Naive thymus-derived CD8-positive, alpha-beta T cell (primary cell): ENCODE data around the gene TNFAIP8L2. TPM values are rescaled to one million over a fixed set of nuclear protein-coding genes. Genes with fewer than 3 reads are reported as not detected.
A peak's percentile ranks its signal among the peaks of the same experiment; 100 is the strongest.
"Not testable (repeated sequence)": the region's sequence is repeated elsewhere in the genome, so short reads cannot be mapped to it uniquely, and the experiment has no call there.

Source experiments
- ATAC-seq, 2 donors: fragments of 150-1000 bp; cut with Tn5 transposase in 1 of 2; sonication (Bioruptor Pico), chemical (Tn5 transposase) in 1 of 2; 1 replicate in 1 of 2; 2 replicates in 1 of 2; pipeline ENCODE4 v1.10.0; 2021; ENCODE audit warnings: mild to moderate bottlenecking in 2 of 2, moderate library complexity in 2 of 2
- POLR2A ChIA-PET: fragments of 350-600 bp; sonication (Branson Sonifier 250); formaldehyde crosslinking; loops from one replicate; lab custom pipeline; 2021; ENCODE audit warnings: antibody characterized with exemption; lab: Charles Lee
- DNase-seq, 10 donors: peaks; one replicate each; pipeline versions ENCODE4 v3.0.0 to v3.0.0-alpha.2; 2020 to 2022
- H3K27ac Mint-ChIP-seq, 10 donors: one replicate each; pipeline ENCODE4 v1.8.0; 2020 to 2022; ENCODE audit warnings: mild to moderate bottlenecking in 10 of 10, mixed read lengths in 10 of 10, moderate library complexity in 4 of 10, inconsistent platforms in 1 of 10
- H3K27me3 Mint-ChIP-seq, 5 donors: one replicate each; pipeline ENCODE4 v1.8.0; 2021 to 2022; ENCODE audit warnings: mixed read lengths in 5 of 5
- H3K36me3 Mint-ChIP-seq, 3 donors: one replicate each; pipeline ENCODE4 v1.8.0; 2020 to 2022; ENCODE audit warnings: mixed read lengths in 3 of 3, mild to moderate bottlenecking in 2 of 3, inconsistent platforms in 1 of 3
- H3K4me1 Mint-ChIP-seq, 4 donors: one replicate each; pipeline ENCODE4 v1.8.0; 2021 to 2022; ENCODE audit warnings: mixed read lengths in 4 of 4
- H3K4me3 Mint-ChIP-seq, 10 donors: one replicate each; pipeline ENCODE4 v1.8.0; 2020 to 2022; ENCODE audit warnings: mild to moderate bottlenecking in 10 of 10, mixed read lengths in 10 of 10, moderate library complexity in 6 of 10, inconsistent platforms in 1 of 10
- H3K9me3 Mint-ChIP-seq, 9 donors: one replicate each; pipeline ENCODE4 v1.8.0; 2020 to 2022; ENCODE audit warnings: mixed read lengths in 9 of 9, mild to moderate bottlenecking in 3 of 9, inconsistent platforms in 1 of 9, moderate library complexity in 1 of 9
- polyA plus RNA-seq, 3 donors: library from polyadenylated mRNA; unstranded; fragments of 300-500 nt; fragmentation: Illumina TruSeq; gene quantifications; one replicate each; pipeline ENCODE4 v1.2.3, GENCODE V29; 2021
- total RNA-seq, 8 experiments: library from RNA in 2 of 8; stranded (reverse) in 2 of 8; gene quantifications; one replicate each; pipeline ENCODE4 v1.2.3 and lab custom pipeline; 2021 to 2026

Gene TNFAIP8L2
- total and polyA plus RNA-seq, 5 experiments from 2014 or later, result 9.9 to 37.4 (median 31.5) TPM

DNA sequence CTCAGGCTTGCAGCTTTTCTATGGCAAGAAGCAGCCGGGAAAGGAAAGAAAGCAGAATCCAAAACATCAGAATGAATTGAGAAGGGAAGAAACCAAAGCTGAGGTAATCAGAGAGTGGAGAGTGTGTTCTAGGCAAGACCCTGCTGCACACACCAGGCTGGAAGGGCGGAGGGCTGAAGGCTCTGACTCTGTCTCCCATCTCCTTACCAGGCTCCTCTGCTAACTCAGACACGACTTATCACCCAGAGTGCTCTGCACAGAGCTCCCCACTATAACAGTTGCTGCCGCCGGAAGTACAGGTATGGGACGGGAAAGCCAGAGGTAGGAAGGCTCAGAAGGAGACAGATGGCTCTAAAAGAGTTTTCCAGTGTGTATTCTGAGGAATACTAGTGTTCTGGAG lies 10.7 kb downstream of the TNFAIP8L2 start:
- POLR2A ChIA-PET, result interaction anchor here (0.6 to 3.4 kb wide), 9 partner anchors 8 to 531 kb away, joined by 3 to 36 read pairs (median 5); partner anchors contain the start of genes C1orf56, TMOD4, TNFAIP8L2 and VPS72
- DNase-seq, result no peak
- ATAC-seq, result no peak
- peaks cover 0 to 3% (median 0%) of the 10 kb centered on the region in 5 donors for H3K27me3 Mint-ChIP-seq
- peaks cover 0 to 60% (median 13%) of the 10 kb centered on the region in 3 donors for H3K36me3 Mint-ChIP-seq
- peak overlapping the region; percentile 90 to 98 (median 96) for H3K4me3 Mint-ChIP-seq
- peaks cover 20 to 53% (median 51%) of the 10 kb centered on the region in 4 donors for H3K4me1 Mint-ChIP-seq
- H3K9me3 Mint-ChIP-seq, result peaks cover 0 to 3% (median 0%) of the 10 kb centered on the region in 9 donors
- peak overlapping the region in 9 of 10 donors; percentile 61 to 97 (median 90) for H3K27ac Mint-ChIP-seq

DNA sequence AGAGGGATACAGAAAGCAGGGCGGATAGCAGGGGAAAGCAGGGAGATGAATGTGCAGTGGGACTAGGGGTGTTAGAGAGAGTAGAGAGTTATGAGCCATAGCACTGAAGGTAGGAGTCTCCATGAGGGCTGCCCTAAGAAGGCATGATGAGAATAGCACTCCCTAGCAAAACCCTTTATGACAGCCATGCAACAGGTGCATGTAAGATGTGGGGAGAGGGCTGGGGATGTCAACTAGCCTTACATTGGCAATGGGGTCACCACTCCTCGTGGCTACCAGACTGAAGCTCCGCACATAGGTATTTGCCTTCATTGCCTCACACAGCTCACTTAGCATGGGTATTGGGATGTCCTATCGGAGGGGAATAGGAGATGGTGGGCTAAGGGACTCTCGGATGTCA lies 14.7 kb downstream of the TNFAIP8L2 start:
- Mint-ChIP-seq H3K9me3 (no peaks in the 10 kb centered on the region), H3K27me3 (no peaks in the 10 kb centered on the region), H3K4me1 (peaks cover 14 to 23% (median 21%) of the 10 kb centered on the region in 4 donors), H3K36me3 (peaks cover 0 to 73% (median 9%) of the 10 kb centered on the region in 3 donors), H3K4me3 (no peak overlapping the region), H3K27ac (peak overlapping the region in 5 of 10 donors; percentile 15 to 76 (median 72))
- ATAC-seq (no peak), DNase-seq (no peak)
- POLR2A ChIA-PET, result interaction anchor here (0.7 to 1.7 kb wide), 3 partner anchors 13 to 121 kb away, joined by 3 to 12 read pairs (median 3); no protein-coding TSS in a partner anchor

DNA sequence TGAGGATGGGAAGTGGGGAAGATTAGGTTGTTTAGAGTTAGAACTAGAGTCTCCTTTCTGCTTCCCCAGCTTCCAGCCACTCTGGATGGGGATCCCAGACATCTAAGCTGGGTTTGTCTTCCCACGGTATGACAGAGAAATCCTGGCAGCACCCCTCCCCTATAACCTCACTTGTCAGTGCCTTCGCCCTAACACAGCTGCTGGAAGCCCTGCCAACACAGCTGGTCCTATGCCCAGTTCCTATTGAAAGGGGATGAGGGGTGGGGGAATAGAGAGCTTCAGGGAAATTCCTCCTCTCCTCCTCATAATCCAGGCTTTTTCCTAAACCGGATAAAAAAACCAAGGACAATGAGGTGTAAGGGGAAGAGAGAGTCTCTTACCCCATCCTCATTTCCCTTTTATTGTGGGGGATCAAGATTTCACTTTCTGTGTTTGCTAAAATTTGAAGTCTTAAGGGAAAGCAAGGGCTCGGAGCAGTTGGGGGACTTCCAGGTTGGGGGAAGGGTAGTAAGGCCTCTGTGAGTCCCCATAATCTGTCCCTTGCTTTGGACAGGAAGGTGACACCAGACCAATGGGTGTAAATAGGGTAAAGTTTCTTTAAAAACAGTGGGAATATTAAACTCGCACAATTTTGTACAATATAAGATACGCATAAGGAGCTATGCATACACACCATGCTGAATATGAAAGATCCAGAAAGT lies 18.7 kb downstream of the TNFAIP8L2 start:
- Mint-ChIP-seq H3K27ac (peak overlapping the region in 5 of 10 donors; percentile 25 to 80 (median 57)), H3K27me3 (no peaks in the 10 kb centered on the region), H3K4me1 (peaks cover 0 to 13% (median 7%) of the 10 kb centered on the region in 4 donors), H3K9me3 (no peaks in the 10 kb centered on the region), H3K4me3 (no peak overlapping the region), H3K36me3 (peaks cover 0 to 79% (median 10%) of the 10 kb centered on the region in 3 donors)
- POLR2A ChIA-PET, result interaction anchor here (1.7 to 3.1 kb wide), 2 partner anchors 9 to 17 kb away, joined by 10 to 15 read pairs; partner anchors contain the start of genes LYSMD1 and SCNM1
- ATAC-seq, result no peak
- no peak for DNase-seq

DNA sequence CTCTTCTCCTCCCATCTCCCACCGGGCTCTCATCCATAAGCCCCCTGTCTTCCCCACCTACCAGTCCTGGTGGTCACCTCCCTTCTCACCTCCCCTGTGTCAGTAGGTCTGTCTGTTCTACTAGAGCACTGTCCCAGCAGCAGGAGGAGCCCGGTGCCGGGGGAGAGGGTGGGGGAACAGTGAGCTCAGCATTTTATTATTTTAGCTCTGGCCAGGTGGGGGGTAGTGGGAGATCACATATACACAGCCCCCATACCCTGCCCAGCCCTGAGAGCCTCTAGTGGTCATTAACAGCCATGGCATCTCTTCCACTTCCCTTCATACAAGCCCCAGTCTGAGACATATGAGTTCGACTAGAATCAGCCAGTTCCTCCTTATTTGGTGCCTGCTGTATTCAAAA lies 19.4 kb downstream of the TNFAIP8L2 start, which contains the start of gene TMOD4:
TMOD4 (minus strand) TSS at position 119 of the 400 bp plus-strand sequence. CDS start 1,106 bp downstream, outside the sequence.
- POLR2A ChIA-PET, result interaction anchor here (1.7 to 3.1 kb wide), 2 partner anchors 9 to 18 kb away, joined by 10 to 15 read pairs; partner anchors contain the start of genes LYSMD1 and SCNM1
- H3K4me3 Mint-ChIP-seq, result no peak within 1 kb of the TSS
- H3K27me3 Mint-ChIP-seq, result no peaks in the 10 kb centered on the region
- peak; percentile 73 to 78 for ATAC-seq
- DNase-seq, result no peak
- H3K36me3 Mint-ChIP-seq, result peaks cover 4 to 83% (median 13%) of the 10 kb centered on the region in 3 donors
- H3K9me3 Mint-ChIP-seq, result no peaks in the 10 kb centered on the region
- H3K27ac Mint-ChIP-seq, result peak within 1 kb of the TSS in 9 of 10 donors; percentile 8 to 80 (median 57)
- H3K4me1 Mint-ChIP-seq, result peaks cover 0 to 14% (median 6%) of the 10 kb centered on the region in 4 donors

- ATAC-seq (no peak), DNase-seq (no peak)
- Mint-ChIP-seq H3K4me3 (no peak overlapping the region), H3K36me3 (peaks cover 5 to 83% (median 13%) of the 10 kb centered on the region in 3 donors), H3K27ac (peak overlapping the region in 4 of 10 donors; percentile 8 to 73 (median 40)), H3K4me1 (peaks cover 0 to 16% (median 7%) of the 10 kb centered on the region in 4 donors), H3K27me3 (no peaks in the 10 kb centered on the region), H3K9me3 (no peaks in the 10 kb centered on the region)
- POLR2A ChIA-PET, result interaction anchor here (1.7 to 3.1 kb wide), 2 partner anchors 10 to 19 kb away, joined by 10 to 15 read pairs; partner anchors contain the start of genes LYSMD1 and SCNM1
Observed at GRCh38 chr1:151176514-151177045, 20.1 kb downstream of the TNFAIP8L2 start.

- ATAC-seq, result no peak
- Mint-ChIP-seq H3K4me3 (no peak overlapping the region), H3K9me3 (no peaks in the 10 kb centered on the region), H3K27ac (peak overlapping the region in 2 of 10 donors; percentile 41 to 89), H3K4me1 (peaks cover 17 to 28% (median 20%) of the 10 kb centered on the region in 4 donors), H3K36me3 (peaks cover 15 to 68% (median 16%) of the 10 kb centered on the region in 3 donors), H3K27me3 (no peaks in the 10 kb centered on the region)
- POLR2A ChIA-PET, result interaction anchor here (0.8 kb wide), 1 partner anchor 14 kb away, joined by 3 read pairs; no protein-coding TSS in a partner anchor
- DNase-seq, result no peak
Observed at GRCh38 chr1:151184211-151184610, 27.8 kb downstream of the TNFAIP8L2 start.

- H3K4me1 Mint-ChIP-seq, result peaks cover 19 to 43% (median 33%) of the 10 kb centered on the region in 4 donors
- H3K27ac Mint-ChIP-seq, result peak overlapping the region in 1 of 10 donors; percentile 29
Observed at GRCh38 chr1:151187205-151187604, 30.8 kb downstream of the TNFAIP8L2 start.

DNA sequence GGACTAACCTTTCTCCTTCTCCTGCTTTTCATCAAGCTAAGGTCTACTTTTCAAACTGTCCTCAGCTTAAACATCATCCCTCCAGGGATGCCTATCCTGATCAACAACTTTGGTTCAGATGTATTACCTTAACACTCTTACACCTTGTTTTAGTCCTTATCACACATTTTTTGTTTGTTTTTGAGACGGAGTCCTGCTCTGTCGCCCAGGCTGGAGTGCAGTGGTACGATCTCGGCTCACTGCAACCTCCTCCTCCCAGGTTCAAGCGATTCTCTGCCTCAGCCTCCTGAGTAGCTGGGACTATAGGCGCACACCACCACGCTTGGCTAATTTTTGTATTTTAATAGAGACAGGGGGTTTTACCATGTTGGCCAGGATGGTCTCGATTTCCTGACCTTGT lies 32.2 kb downstream of the TNFAIP8L2 start:
- H3K9me3 Mint-ChIP-seq, H3K27me3 Mint-ChIP-seq, ATAC-seq, DNase-seq: not testable (repeated sequence)
- Mint-ChIP-seq H3K27ac (peak overlapping the region in 7 of 10 donors; percentile 16 to 100 (median 53)), H3K36me3 (peaks cover 0 to 25% (median 3%) of the 10 kb centered on the region in 3 donors), H3K4me3 (peak overlapping the region; percentile 91 to 100 (median 99)), H3K4me1 (peaks cover 16 to 43% (median 33%) of the 10 kb centered on the region in 4 donors)
- POLR2A ChIA-PET, result interaction anchor here (0.6 to 2.4 kb wide), 4 partner anchors 9 to 164 kb away, joined by 3 to 41 read pairs (median 5); partner anchors contain the start of genes PI4KB and TNFAIP8L2

More at GRCh38 chr1:151187205-151187604, 30.8 kb downstream of the TNFAIP8L2 start:
- no peak for DNase-seq
- POLR2A ChIA-PET, result no interaction called here
- Mint-ChIP-seq H3K36me3 (peaks cover 8 to 39% (median 11%) of the 10 kb centered on the region in 3 donors), H3K27me3 (no peaks in the 10 kb centered on the region), H3K4me3 (peak overlapping the region in 2 of 10 donors; percentile 23 to 74), H3K9me3 (no peaks in the 10 kb centered on the region)
- ATAC-seq, result no peak

- no peaks in the 10 kb centered on the region for H3K27me3 Mint-ChIP-seq
- POLR2A ChIA-PET, result interaction anchor here (0.6 to 2.4 kb wide), 20 partner anchors 9 to 209 kb away, joined by 3 to 41 read pairs (median 5); partner anchors contain the start of genes LYSMD1, PI4KB, PIP5K1A and PSMB4
- H3K36me3 Mint-ChIP-seq, result peaks cover 0 to 13% (median 0%) of the 10 kb centered on the region in 3 donors
- peak within 1 kb of the TSS; percentile 96 to 100 (median 98) for H3K27ac Mint-ChIP-seq
- ATAC-seq, result peak; percentile 92 to 93
- no peaks in the 10 kb centered on the region for H3K9me3 Mint-ChIP-seq
- peaks cover 14 to 43% (median 33%) of the 10 kb centered on the region in 4 donors for H3K4me1 Mint-ChIP-seq
- peak within 1 kb of the TSS; percentile 91 to 100 (median 99) for H3K4me3 Mint-ChIP-seq
- DNase-seq, result peak; percentile 75 to 91 (median 82)
Observed at GRCh38 chr1:151189637-151190445, 33.4 kb downstream of the TNFAIP8L2 start, which contains the start of gene VPS72. Gene VPS72, minus strand, starts transcription at chr1:151190197. Its CDS starts 76 bp downstream, at chr1:151190121.

GRCh38 chr1:151192047-151192446 lies 35.6 kb downstream of the TNFAIP8L2 start:
- POLR2A ChIA-PET, result interaction anchor here (0.6 to 0.7 kb wide), 4 partner anchors 44 to 135 kb away, joined by 3 read pairs; partner anchors contain the start of gene PI4KB
- ATAC-seq, result no peak
- no peaks in the 10 kb centered on the region for H3K36me3 Mint-ChIP-seq

DNA sequence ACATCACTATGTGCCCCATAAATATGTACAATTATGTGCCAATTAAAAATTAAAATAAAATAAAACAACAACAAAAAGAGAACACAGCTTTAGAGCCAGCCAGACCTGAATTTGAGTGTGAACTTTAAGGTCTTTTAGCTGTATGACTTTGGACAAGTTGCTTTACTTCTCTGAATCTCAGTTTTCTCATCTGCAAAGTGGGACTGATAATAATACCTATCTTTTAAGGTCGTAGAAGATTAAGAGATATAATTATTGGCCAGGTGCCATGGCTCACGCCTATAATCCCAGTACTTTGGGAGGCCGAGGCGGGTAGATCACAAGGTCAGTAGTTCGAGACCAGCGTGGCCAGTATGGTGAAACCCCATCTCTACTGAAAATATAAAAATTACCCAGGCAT lies 36.9 kb downstream of the TNFAIP8L2 start:
- DNase-seq (no peak), ATAC-seq (no peak)
- Mint-ChIP-seq H3K9me3 (no peaks in the 10 kb centered on the region), H3K36me3 (peaks cover 0 to 2% (median 0%) of the 10 kb centered on the region in 3 donors), H3K4me1 (peaks cover 21 to 40% (median 32%) of the 10 kb centered on the region in 4 donors), H3K4me3 (no peak overlapping the region), H3K27ac (no peak overlapping the region), H3K27me3 (peaks cover 0 to 2% (median 0%) of the 10 kb centered on the region in 5 donors)
- POLR2A ChIA-PET, result interaction anchor here (0.6 kb wide), 2 partner anchors 69 to 82 kb away, joined by 3 to 6 read pairs; no protein-coding TSS in a partner anchor

More at GRCh38 chr1:151192047-151192446, 35.6 kb downstream of the TNFAIP8L2 start:
- Mint-ChIP-seq H3K4me1 (peaks cover 17 to 41% (median 32%) of the 10 kb centered on the region in 4 donors), H3K9me3 (no peaks in the 10 kb centered on the region), H3K27me3 (peaks cover 0 to 2% (median 0%) of the 10 kb centered on the region in 5 donors), H3K27ac (no peak overlapping the region), H3K4me3 (peak overlapping the region in 1 of 10 donors; percentile 34)
- no peak for DNase-seq
